SHP77 treated with DMSO at 0.1 percent for 48 hours (cell line): Measurements from ENCODE around the gene TTN.
"Not testable (repeated sequence)": the region's sequence is repeated elsewhere in the genome, so short reads cannot be mapped to it uniquely, and the experiment has no call there.

Experiments
- DNase-seq: peaks from one replicate; lab custom pipeline; 2025; lab: John Stamatoyannopoulos, UW

TTN gene

GRCh38 chr2:178529194-178529593, 278.0 kb downstream of the TTN start:
- DNase-seq = no peak

GRCh38 chr2:178528647-178529046, 278.6 kb downstream of the TTN start:
- no peak for DNase-seq

- no peak for DNase-seq
Measured at GRCh38 chr2:178527592-178527991, 279.6 kb downstream of the TTN start.

GRCh38 chr2:178526256-178526655, 281.0 kb downstream of the TTN start:
- DNase-seq = no peak

GRCh38 chr2:178525460-178525859, 281.8 kb downstream of the TTN start:
- not testable (repeated sequence) for DNase-seq

GRCh38 chr2:178525010-178525409, 282.2 kb downstream of the TTN start:
- not testable (repeated sequence) for DNase-seq

GRCh38 chr2:178523596-178524134, 283.6 kb downstream of the TTN start:
- no peak for DNase-seq

GRCh38 chr2:178522950-178523595, 284.1 kb downstream of the TTN start:
- peak; percentile 16 for DNase-seq

- no peak for DNase-seq
Measured at GRCh38 chr2:178521304-178522150, 285.7 kb downstream of the TTN start.

- DNase-seq = no peak
Measured at GRCh38 chr2:178517496-178517895, 289.7 kb downstream of the TTN start.

GRCh38 chr2:178514664-178515063, 292.6 kb downstream of the TTN start:
- DNase-seq = no peak

- DNase-seq = no peak
Measured at GRCh38 chr2:178513876-178514275, 293.3 kb downstream of the TTN start.

GRCh38 chr2:178512484-178512883, 294.7 kb downstream of the TTN start:
- no peak for DNase-seq

- DNase-seq = no peak
Measured at GRCh38 chr2:178510384-178510783, 296.8 kb downstream of the TTN start.

GRCh38 chr2:178508646-178509045, 298.6 kb downstream of the TTN start:
- no peak for DNase-seq

GRCh38 chr2:178506949-178507348, 300.3 kb downstream of the TTN start:
- no peak for DNase-seq

GRCh38 chr2:178506524-178506923, 300.7 kb downstream of the TTN start:
- no peak for DNase-seq

GRCh38 chr2:178506101-178506500, 301.1 kb downstream of the TTN start:
- no peak for DNase-seq

- DNase-seq = no peak
Measured at GRCh38 chr2:178502751-178503150, 304.5 kb downstream of the TTN start.

GRCh38 chr2:178499640-178500039, 307.6 kb downstream of the TTN start:
- DNase-seq = no peak

GRCh38 chr2:178498137-178498536, 309.1 kb downstream of the TTN start:
- DNase-seq = no peak

GRCh38 chr2:178496049-178496448, 311.2 kb downstream of the TTN start:
- no peak for DNase-seq

- no peak for DNase-seq
Measured at GRCh38 chr2:178491612-178492011, 315.6 kb downstream of the TTN start.
